Hepatocyte (in vitro differentiated cells): ENCODE data around the gene SIRT2. TPM values are rescaled to one million over a fixed set of nuclear protein-coding genes. Genes with fewer than 3 reads are reported as not detected.

ENCODE experiments used
- DNase-seq: peaks from one replicate; pipeline ENCODE4 v3.0.0-alpha.2; 2016; ENCODE audit warnings: low spot score
- H2AFZ ChIP-seq: fragments of 200-600 bp; sonication (generic); 2 replicates; pipeline ENCODE4 v1.6.0; 2016; ENCODE audit warnings: antibody characterized with exemption, mild to moderate bottlenecking
- H3K27ac ChIP-seq: fragments of 200-600 bp; sonication (generic); 2 replicates; pipeline ENCODE4 v1.5.1; 2016; ENCODE audit warnings: mild to moderate bottlenecking
- H3K27me3 ChIP-seq: fragments of 200-600 bp; sonication (generic); 2 replicates; pipeline ENCODE4 v1.6.1; 2016
- H3K36me3 ChIP-seq: fragments of 200-600 bp; sonication (generic); replicated peaks from 2 replicates; pipeline ENCODE4 v1.5.1; 2016; ENCODE audit warnings: low read depth; ENCODE audit not compliant: insufficient read depth
- H3K4me1 ChIP-seq: fragments of 200-600 bp; sonication (generic); 2 replicates; pipeline ENCODE4 v1.5.1; 2016; ENCODE audit warnings: mild to moderate bottlenecking, moderate library complexity; ENCODE audit not compliant: insufficient read depth
- H3K4me2 ChIP-seq: fragments of 200-600 bp; sonication (generic); 2 replicates; pipeline ENCODE4 v1.6.0; 2016
- H3K4me3 ChIP-seq: fragments of 200-600 bp; sonication (generic); 2 replicates; pipeline ENCODE4 v1.5.1; 2016; ENCODE audit warnings: mild to moderate bottlenecking
- H3K79me2 ChIP-seq: fragments of 200-600 bp; sonication (generic); 2 replicates; pipeline ENCODE4 v1.6.0; 2017; ENCODE audit warnings: mild to moderate bottlenecking
- H3K9me2 ChIP-seq: fragments of 200-600 bp; sonication (generic); replicated peaks from 2 replicates; pipeline ENCODE4 v1.6.0; 2017; ENCODE audit warnings: mild to moderate bottlenecking; ENCODE audit not compliant: insufficient read depth
- H3K9me3 ChIP-seq: fragments of 200-600 bp; sonication (generic); 2 replicates; pipeline ENCODE4 v1.5.1; 2016; ENCODE audit warnings: low read depth, mild to moderate bottlenecking
- H4K20me1 ChIP-seq: fragments of 200-600 bp; sonication (generic); 2 replicates; pipeline ENCODE4 v1.6.0; 2016; ENCODE audit warnings: mild to moderate bottlenecking; ENCODE audit not compliant: insufficient read depth, poor library complexity, severe bottlenecking
- EZH2 ChIP-seq: fragments of 200-600 bp; sonication (generic); IDR thresholded peaks from 2 replicates; pipeline ENCODE4 v1.6.1; 2016; ENCODE audit warnings: antibody characterized with exemption, mild to moderate bottlenecking, borderline replicate concordance
- EZH2phosphoT487 ChIP-seq: fragments of 200-600 bp; sonication (generic); IDR thresholded peaks from one replicate; pipeline ENCODE4 v1.6.1; 2018; ENCODE audit warnings: antibody characterized with exemption, mild to moderate bottlenecking, low read depth, moderate library complexity; ENCODE audit not compliant: unreplicated experiment, severe bottlenecking
- WGBS: methylation state at CpG from one replicate; pipeline ENCODE4 v1.1.6; 2016; ENCODE audit warnings: low lambda C conversion rate; ENCODE audit errors: missing lambda C conversion rate; 5-methylcytosine and 5-hydroxymethylcytosine counted together
- polyA plus RNA-seq: library from polyadenylated mRNA; unstranded; fragments of >200 nt; fragmentation: Nextera tagmentation; extraction: Ambion mirVana; gene quantifications from 2 replicates; pipeline ENCODE4 v1.2.1, GENCODE V29; 2016
- total RNA-seq: library from RNA; depleted of rRNA; stranded (reverse); fragments of >200 nt; gene quantifications from 2 replicates; pipeline ENCODE4 v1.2.3, GENCODE V29; 2014
- TF ChIP-seq, protein P1 (sequence below): fragments of 200-600 bp; sonication (generic); IDR thresholded peaks from 2 replicates; pipeline ENCODE4 v1.5.1; 2016; ENCODE audit warnings: antibody characterized with exemption, mild to moderate bottlenecking; ENCODE audit not compliant: poor library complexity

SIRT2 gene
- total and polyA plus RNA-seq, 2 experiments from 2014 or later: 52.1 to 75.9 TPM

DNA sequence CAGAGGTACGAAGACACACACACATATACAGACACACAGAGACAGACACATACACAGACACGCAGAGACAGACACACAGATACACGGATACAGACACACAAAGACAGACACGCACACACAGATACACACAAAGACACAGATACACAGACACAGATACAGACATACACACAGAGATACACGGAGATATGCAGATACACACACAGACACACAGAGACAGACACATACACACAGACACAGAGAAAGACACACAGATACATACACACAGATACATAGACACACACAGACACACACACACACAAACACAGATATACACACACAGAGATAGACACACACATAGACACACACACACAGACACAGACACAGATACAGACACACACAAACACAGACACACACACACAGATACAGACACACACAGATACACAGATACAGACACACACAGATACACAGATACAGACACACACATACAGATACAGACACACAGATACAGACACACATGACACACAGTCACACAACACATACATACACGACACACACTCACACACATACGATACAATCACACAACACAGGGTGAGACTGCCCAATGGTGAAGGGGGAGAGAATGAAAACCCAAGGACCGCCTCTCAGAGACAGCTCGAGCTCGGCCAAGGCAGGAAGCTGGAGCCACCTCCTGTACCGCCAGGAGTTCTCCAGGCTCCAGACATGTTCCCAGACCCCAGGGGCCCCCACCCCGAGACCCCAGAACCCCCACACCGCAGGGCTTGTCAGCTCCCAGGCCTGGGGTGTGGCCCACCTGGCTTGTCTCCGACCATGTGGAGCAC is 21.4 kb upstream of the SIRT2 start:
- no peak for DNase-seq
- Histone ChIP-seq H2AFZ (no peak overlapping the region), H3K36me3 (no peaks in the 10 kb centered on the region), H3K4me2 (no peak overlapping the region), H3K4me1 (no peaks in the 10 kb centered on the region), H3K9me2 (no peaks in the 10 kb centered on the region), H3K79me2 (no peaks in the 10 kb centered on the region), H3K9me3 (no peaks in the 10 kb centered on the region), H4K20me1 (no peaks in the 10 kb centered on the region), H3K4me3 (no peak overlapping the region), H3K27me3 (no peaks in the 10 kb centered on the region), H3K27ac (no peak overlapping the region)
- 82% methylated on average over 12 of the region's 14 CpGs for WGBS
- TF ChIP-seq EZH2phosphoT487: no peak
- no peak for TF ChIP-seq EZH2
- TF ChIP-seq, protein P1, sequence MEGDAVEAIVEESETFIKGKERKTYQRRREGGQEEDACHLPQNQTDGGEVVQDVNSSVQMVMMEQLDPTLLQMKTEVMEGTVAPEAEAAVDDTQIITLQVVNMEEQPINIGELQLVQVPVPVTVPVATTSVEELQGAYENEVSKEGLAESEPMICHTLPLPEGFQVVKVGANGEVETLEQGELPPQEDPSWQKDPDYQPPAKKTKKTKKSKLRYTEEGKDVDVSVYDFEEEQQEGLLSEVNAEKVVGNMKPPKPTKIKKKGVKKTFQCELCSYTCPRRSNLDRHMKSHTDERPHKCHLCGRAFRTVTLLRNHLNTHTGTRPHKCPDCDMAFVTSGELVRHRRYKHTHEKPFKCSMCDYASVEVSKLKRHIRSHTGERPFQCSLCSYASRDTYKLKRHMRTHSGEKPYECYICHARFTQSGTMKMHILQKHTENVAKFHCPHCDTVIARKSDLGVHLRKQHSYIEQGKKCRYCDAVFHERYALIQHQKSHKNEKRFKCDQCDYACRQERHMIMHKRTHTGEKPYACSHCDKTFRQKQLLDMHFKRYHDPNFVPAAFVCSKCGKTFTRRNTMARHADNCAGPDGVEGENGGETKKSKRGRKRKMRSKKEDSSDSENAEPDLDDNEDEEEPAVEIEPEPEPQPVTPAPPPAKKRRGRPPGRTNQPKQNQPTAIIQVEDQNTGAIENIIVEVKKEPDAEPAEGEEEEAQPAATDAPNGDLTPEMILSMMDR: no peak

DNA sequence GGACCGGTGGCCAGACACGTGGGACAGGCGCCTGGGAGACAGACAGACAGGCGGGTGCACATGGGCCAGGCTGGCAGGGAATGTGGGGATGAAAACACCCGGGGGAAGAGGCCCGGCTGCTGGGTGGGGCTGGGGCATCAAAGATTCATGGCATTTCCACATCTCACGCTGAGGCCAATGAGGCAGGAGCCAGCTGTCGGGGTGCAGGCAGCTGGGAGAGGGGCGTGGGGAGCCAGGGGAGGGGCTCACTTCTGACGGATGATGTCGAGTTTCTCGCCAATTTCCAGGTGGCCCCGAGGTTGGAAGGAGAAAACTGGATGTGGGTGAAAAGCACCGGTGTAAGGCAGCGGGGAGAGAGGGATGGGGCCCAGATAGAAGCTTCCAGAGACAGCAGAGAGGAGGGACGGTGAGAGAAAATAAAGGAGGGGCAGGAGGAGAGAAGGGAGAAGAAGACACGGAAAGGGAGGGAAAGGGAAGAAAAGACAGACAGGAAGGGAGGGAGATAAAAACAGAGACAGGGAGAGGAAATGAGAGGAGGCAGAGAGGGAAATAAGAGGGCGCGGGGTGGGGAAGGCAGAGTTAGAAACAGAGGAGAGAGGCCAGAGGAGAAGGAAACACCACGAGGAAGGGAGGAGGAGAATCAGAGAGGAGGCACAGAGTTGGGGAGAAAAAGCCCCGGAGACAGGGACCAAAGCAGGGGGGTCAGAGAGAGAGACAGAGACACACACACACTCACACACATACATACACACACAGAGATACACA is 20.6 kb upstream of the SIRT2 start:
- H3K4me3 ChIP-seq: no peak overlapping the region
- TF ChIP-seq EZH2: no peak
- TF ChIP-seq EZH2phosphoT487: no peak
- TF ChIP-seq, protein P1: no peak
- H3K27me3 ChIP-seq: no peaks in the 10 kb centered on the region
- no peaks in the 10 kb centered on the region for H4K20me1 ChIP-seq
- no peaks in the 10 kb centered on the region for H3K4me1 ChIP-seq
- H3K4me2 ChIP-seq: no peak overlapping the region
- H3K79me2 ChIP-seq: no peaks in the 10 kb centered on the region
- no peak overlapping the region for H3K27ac ChIP-seq
- no peaks in the 10 kb centered on the region for H3K9me2 ChIP-seq
- 92% methylated on average over 17 of the region's 21 CpGs for WGBS
- H3K9me3 ChIP-seq: no peaks in the 10 kb centered on the region
- DNase-seq: no peak
- H2AFZ ChIP-seq: no peak overlapping the region
- no peaks in the 10 kb centered on the region for H3K36me3 ChIP-seq

DNA sequence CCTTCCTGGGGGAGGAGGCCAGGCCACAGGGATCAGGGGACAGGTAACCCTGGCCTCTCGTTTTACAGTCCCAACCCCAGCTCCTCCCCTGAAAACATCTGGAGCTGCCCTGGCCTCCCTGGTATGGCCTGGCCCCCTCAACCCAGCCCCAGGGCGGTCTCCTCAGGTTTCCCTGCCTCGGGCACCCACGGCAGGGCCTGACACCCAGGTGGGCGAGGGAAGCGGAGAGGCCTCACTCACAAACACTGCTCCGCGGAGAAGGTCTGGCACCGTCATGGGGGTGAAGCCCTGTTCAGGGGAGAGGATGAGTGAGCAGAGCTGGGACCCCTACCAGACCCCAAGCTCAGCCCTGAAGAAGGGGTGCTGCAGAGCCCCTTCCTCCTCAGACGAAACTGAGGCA is 19.1 kb upstream of the SIRT2 start:
- H3K9me3 ChIP-seq: no peaks in the 10 kb centered on the region
- no peak overlapping the region for H3K27ac ChIP-seq
- no peaks in the 10 kb centered on the region for H3K9me2 ChIP-seq
- 87% methylated on average over 10 of the region's 10 CpGs for WGBS
- H3K27me3 ChIP-seq: no peaks in the 10 kb centered on the region
- no peak overlapping the region for H3K4me2 ChIP-seq
- no peaks in the 10 kb centered on the region for H3K4me1 ChIP-seq
- no peaks in the 10 kb centered on the region for H3K36me3 ChIP-seq
- H3K4me3 ChIP-seq: no peak overlapping the region
- H4K20me1 ChIP-seq: no peaks in the 10 kb centered on the region
- TF ChIP-seq EZH2phosphoT487 (no peak), EZH2 (no peak)
- TF ChIP-seq, protein P1: no peak
- no peak overlapping the region for H2AFZ ChIP-seq
- no peak for DNase-seq
- H3K79me2 ChIP-seq: no peaks in the 10 kb centered on the region
